ENCODE results near the gene KCNN4. TPM values are rescaled to one million over a fixed set of nuclear protein-coding genes. Genes with fewer than 3 reads are reported as not detected.

Gene KCNN4
- total RNA-seq, 1 experiment from 2014 or later = 29.7 TPM

- no peaks in the 10 kb centered on the region for H3K4me1 ChIP-seq (ENCODE audit: control insufficient read depth, insufficient read depth, low read length)
- TF ChIP-seq CTCF (IDR thresholded peaks at IDR 0.05) (no peak), TCF7L2 (IDR thresholded peaks at IDR 0.05; ENCODE audit: low read depth, low read length) (no peak)
- no peaks in the 10 kb centered on the region for H3K9me3 ChIP-seq (ENCODE audit: control insufficient read depth, insufficient read depth, low read depth, low read length)
- ATAC-seq (no peak), DNase-seq (ENCODE audit: low read depth, low spot score) (no peak)
- peaks cover 2% of the 10 kb centered on the region; the same call in 1 of the 2 replicates for H3K36me3 ChIP-seq (ENCODE audit: control insufficient read depth, insufficient read depth, low read length)
- no peak overlapping the region for H3K4me3 ChIP-seq (ENCODE audit: low read depth in 2 of 2, low read length in 2 of 2)
- POLR2A ChIA-PET = no interaction called here
- no peaks in the 10 kb centered on the region for H3K27me3 ChIP-seq (ENCODE audit: control insufficient read depth, insufficient read depth, low read length)
- in situ Hi-C loops (cut with HindIII; ENCODE audit: low pct_unique_long_range_greater_than_20kb, low sequenced_read_pairs) = no loop called here
- CTCF ChIA-PET = no interaction called here
- BruUV-seq (replicated peaks) = no TSS peak
- H3K27ac ChIP-seq (ENCODE audit: low read length) = no peak overlapping the region
- intact Hi-C loops (cut with micrococcal nuclease; ENCODE audit: unreplicated experiment) = no loop called here
Observed at GRCh38 chr19:43731846-43732245, 48.9 kb downstream of the KCNN4 start.

- intact Hi-C loops (cut with micrococcal nuclease; ENCODE audit: unreplicated experiment) (no loop called here), in situ Hi-C loops (cut with HindIII; ENCODE audit: low pct_unique_long_range_greater_than_20kb, low sequenced_read_pairs) (no loop called here)
- Histone ChIP-seq H3K4me1 (ENCODE audit: control insufficient read depth, insufficient read depth, low read length) (no peaks in the 10 kb centered on the region), H3K4me3 (ENCODE audit: low read depth in 2 of 2, low read length in 2 of 2) (no peak overlapping the region), H3K9me3 (ENCODE audit: control insufficient read depth, insufficient read depth, low read depth, low read length) (no peaks in the 10 kb centered on the region), H3K27ac (ENCODE audit: low read length) (no peak overlapping the region), H3K27me3 (ENCODE audit: control insufficient read depth, insufficient read depth, low read length) (no peaks in the 10 kb centered on the region), H3K36me3 (ENCODE audit: control insufficient read depth, insufficient read depth, low read length) (no peaks in the 10 kb centered on the region; the same call in 1 of the 2 replicates)
- ATAC-seq (no peak), DNase-seq (ENCODE audit: low read depth, low spot score) (no peak)
- TF ChIP-seq REST (IDR thresholded peaks at IDR 0.05; ENCODE audit: insufficient read depth in 1 of 2, low read depth in 2 of 2, low read length in 1 of 2) = no peak
- TF ChIP-seq TCF7L2 (IDR thresholded peaks at IDR 0.05; ENCODE audit: low read depth, low read length) = no peak
- TF ChIP-seq CTCF (IDR thresholded peaks at IDR 0.05) = no peak
- TF ChIP-seq POLR2AphosphoS5 (IDR thresholded peaks at IDR 0.05; ENCODE audit: low read depth, low read length) = no peak
- no peak for TF ChIP-seq SIN3A (IDR thresholded peaks at IDR 0.05; ENCODE audit: borderline replicate concordance, insufficient read depth, low read depth, low read length)
- CTCF ChIA-PET = interaction anchor here (1.2 kb wide), 1 partner anchor 35 kb away, joined by 5 read pairs; no protein-coding TSS in a partner anchor
- BruUV-seq (replicated peaks) = no TSS peak
- POLR2A ChIA-PET = no interaction called here
Observed at GRCh38 chr19:43731346-43731745, 49.4 kb downstream of the KCNN4 start.
